HepG2 (cell line): ENCODE results near the gene MICAL3. TPM values are rescaled to one million over a fixed set of nuclear protein-coding genes. Genes with fewer than 3 reads are reported as not detected.

Source experiments
- ATAC-seq: fragments of 200-7000 bp; cut with Tn5 transposase; 3 replicates; pipeline ENCODE4 v1.9.1; 2020; ENCODE audit warnings: mild to moderate bottlenecking, moderate library complexity
- BruUV-seq: library from RNA; stranded (reverse); fragments of 400-500 nt; replicated peaks from 2 replicates; lab custom pipeline; 2021; lab: Mats Ljungman, UMichigan
- CTCF ChIA-PET: fragments of 300-600 bp; formaldehyde crosslinking; extraction: SDS; loops from one replicate; lab custom pipeline; 2021; ENCODE audit warnings: low total read pairs, inconsistent platforms, low intra/inter-chr PET ratio; lab: Yijun Ruan, JAX
- POLR2A ChIA-PET: fragments of 350-600 bp; sonication (Branson Sonifier 250); formaldehyde crosslinking; loops from one replicate; lab custom pipeline; 2020; ENCODE audit warnings: antibody characterized with exemption, inconsistent platforms; lab: Yijun Ruan, JAX
- DNase-seq: peaks from one replicate; pipeline ENCODE4 v3.0.0-alpha.2; 2015; ENCODE audit warnings: low spot score
- FAIRE-seq: peaks from 3 replicates; lab custom pipeline; 2011; peaks lifted over from hg19 to GRCh38; lab: Jason Lieb, UNC
- H2AFZ ChIP-seq: one replicate; pipeline ENCODE4 v1.6.1; 2011; ENCODE audit warnings: low read length, inconsistent platforms
- H3K27ac ChIP-seq: fragments of 300-600 bp; 3 replicates; pipeline ENCODE4 v1.8.0; 2011; ENCODE audit warnings: mixed run types, mild to moderate bottlenecking, mixed read lengths, low read length, inconsistent platforms; ENCODE audit not compliant: insufficient read depth; ENCODE audit errors: extremely low read length
- H3K27me3 ChIP-seq, 2 experiments: fragments of 200-600 bp in 1 of 2; 2 replicates in 1 of 2; 3 replicates in 1 of 2; pipeline versions ENCODE4 v1.6.0 to v1.8.0; 2011; ENCODE audit warnings: low read length in 2 of 2, mild to moderate bottlenecking in 2 of 2, moderate library complexity in 2 of 2, inconsistent platforms in 1 of 2; ENCODE audit not compliant: insufficient read depth in 2 of 2, control insufficient read depth in 1 of 2
- H3K36me3 ChIP-seq, 2 experiments: fragments of 200-600 bp in 1 of 2; replicated peaks in 1 of 2; 2 replicates in 1 of 2; 3 replicates in 1 of 2; pipeline versions ENCODE4 v1.5.1 to v1.8.0; 2011; ENCODE audit warnings: low read length in 2 of 2, inconsistent platforms in 1 of 2; ENCODE audit not compliant: insufficient read depth in 2 of 2, control insufficient read depth in 1 of 2
- H3K4me1 ChIP-seq: 2 replicates; pipeline ENCODE4 v1.5.1; 2012; ENCODE audit warnings: low read length, inconsistent platforms; ENCODE audit not compliant: insufficient read depth
- H3K4me2 ChIP-seq: 2 replicates; pipeline ENCODE4 v1.6.0; 2011; ENCODE audit warnings: low read depth, low read length, inconsistent platforms
- H3K4me3 ChIP-seq, 3 experiments: fragments of 200-600 bp in 1 of 3; sonication (generic), shearing (Covaris generic) in 1 of 3; replicated peaks in 1 of 3; 2 replicates each; pipeline ENCODE4 v1.5.1; 2011 to 2016; ENCODE audit warnings: low read length in 3 of 3, inconsistent platforms in 2 of 3, low read depth in 2 of 3, mild to moderate bottlenecking in 2 of 3, control low read depth in 1 of 3, mixed read lengths in 1 of 3; ENCODE audit not compliant: insufficient read depth in 1 of 3
- H3K79me2 ChIP-seq: one replicate; pipeline ENCODE4 v1.6.1; 2011; ENCODE audit warnings: low read length, inconsistent platforms; ENCODE audit not compliant: insufficient read depth
- H3K9ac ChIP-seq: 2 replicates; pipeline ENCODE4 v1.6.0; 2011; ENCODE audit warnings: mild to moderate bottlenecking, low read depth, low read length, inconsistent platforms; ENCODE audit not compliant: insufficient read depth
- H3K9me3 ChIP-seq: 2 replicates; pipeline ENCODE4 v1.5.1; 2012; ENCODE audit warnings: mild to moderate bottlenecking, low read length
- H4K20me1 ChIP-seq: 2 replicates; pipeline ENCODE4 v1.6.0; 2011; ENCODE audit warnings: inconsistent platforms, mild to moderate bottlenecking, low read length, moderate library complexity; ENCODE audit not compliant: insufficient read depth
- AHDC1 ChIP-seq: sonication (generic); formaldehyde crosslinking; IDR thresholded peaks from 2 replicates; pipeline ENCODE4 v1.5.1; 2020; ENCODE audit warnings: mild to moderate bottlenecking, missing genetic modification reagents, borderline replicate concordance
- KLF13 ChIP-seq: sonication (generic); formaldehyde crosslinking; IDR thresholded peaks from 2 replicates; pipeline ENCODE4 v1.4.0; 2020; ENCODE audit warnings: mild to moderate bottlenecking, missing genetic modification reagents
- USF2 ChIP-seq, 2 experiments: sonication (generic) in 1 of 2; formaldehyde crosslinking in 1 of 2; IDR thresholded peaks; 2 replicates each; pipeline versions ENCODE4 v1.5.1 to v1.6.1; 2011 to 2020; ENCODE audit warnings: borderline replicate concordance in 1 of 2, low read depth in 1 of 2, low read length in 1 of 2, mild to moderate bottlenecking in 1 of 2, missing genetic modification reagents in 1 of 2, moderate library complexity in 1 of 2
- ZNF12 ChIP-seq: sonication (generic); formaldehyde crosslinking; IDR thresholded peaks from 2 replicates; pipeline ENCODE4 v1.5.0; 2020; ENCODE audit warnings: missing genetic modification reagents
- ZNF646 ChIP-seq: sonication (generic); formaldehyde crosslinking; IDR thresholded peaks from 2 replicates; pipeline ENCODE4 v1.9.0; 2021; ENCODE audit warnings: mild to moderate bottlenecking, missing genetic modification reagents
- ZNF777 ChIP-seq: sonication (generic); formaldehyde crosslinking; IDR thresholded peaks from 2 replicates; pipeline ENCODE4 v1.4.0; 2020; ENCODE audit warnings: missing genetic modification reagents
- ZNF790 ChIP-seq: sonication (generic); formaldehyde crosslinking; IDR thresholded peaks from 2 replicates; pipeline ENCODE4 v1.8.0; 2022; ENCODE audit warnings: missing genetic modification reagents, mild to moderate bottlenecking, borderline replicate concordance
- WGBS: methylation state at CpG from one replicate; pipeline ENCODE4 v1.1.6; 2017; ENCODE audit warnings: low lambda C conversion rate; 5-methylcytosine and 5-hydroxymethylcytosine counted together
- in situ Hi-C: cut with HindIII; loops from 2 replicates; pipeline ENCODE4 v1.10.0; 2017; ENCODE audit warnings: low pct_unique_long_range_greater_than_20kb; ENCODE audit not compliant: extremely low pct_ligation_motif_present
- intact Hi-C: fragments of 100-400 bp; cut with micrococcal nuclease; formaldehyde crosslinking; loops from one replicate; pipeline ENCODE4 v1.10.0; 2022; ENCODE audit not compliant: unreplicated experiment
- polyA plus RNA-seq, 8 experiments: library from polyadenylated mRNA; depleted of rRNA in 3 of 8; stranded (reverse) in 7 of 8; unstranded in 1 of 8; fragments of >200 nt; fragmentation: Illumina TruSeq in 4 of 8; extraction: Trizol in 4 of 8; gene quantifications; 2 replicates each; pipeline versions ENCODE4 v1.2.1 to v1.2.3, GENCODE V29; 2011 to 2016; ENCODE audit warnings: low read depth in 4 of 8, missing spikeins in 1 of 8, mixed read lengths in 1 of 8; ENCODE audit not compliant: insufficient read depth in 1 of 8
- total RNA-seq, 5 experiments: library from RNA; depleted of rRNA; stranded (reverse); fragments of >200 nt; fragmentation: Illumina TruSeq; extraction: Trizol; gene quantifications; 2 replicates each; pipeline ENCODE4 v1.2.3, GENCODE V29; 2016; ENCODE audit warnings: low read depth in 1 of 5

MICAL3 gene
- total and polyA plus RNA-seq, 2 of the 13 experiments (the other 11 are each of a cell fraction or from before 2014, with no cell fraction given), result 5.3 to 12.5 TPM

GRCh38 chr22:18029686-18030267 is 5.4 kb upstream of the MICAL3 start:
- CTCF ChIA-PET, result interaction anchor here (0.6 kb wide), 1 partner anchor 180 kb away, joined by 4 read pairs; no protein-coding TSS in a partner anchor
- H3K9me3 ChIP-seq, result no peaks in the 10 kb centered on the region
- H3K4me3 ChIP-seq, result no peak overlapping the region
- POLR2A ChIA-PET, result no interaction called here
- H3K4me2 ChIP-seq, result no peak overlapping the region
- H2AFZ ChIP-seq, result no peak overlapping the region
- H4K20me1 ChIP-seq, result no peaks in the 10 kb centered on the region
- H3K4me1 ChIP-seq, result peaks cover 32% of the 10 kb centered on the region
- ATAC-seq (no peak), DNase-seq (no peak), FAIRE-seq (no peak)
- no peaks in the 10 kb centered on the region for H3K79me2 ChIP-seq
- 0% methylated on average over 2 of the region's 2 CpGs for WGBS
- in situ Hi-C loops (loop anchor here (10.0 kb wide), 2 partner anchors 115 to 195 kb away; no protein-coding TSS in a partner anchor), intact Hi-C loops (no loop called here)
- H3K36me3 ChIP-seq, result no peaks in the 10 kb centered on the region
- peaks cover 0 to 25% of the 10 kb centered on the region in 2 experiments; a peak in 4 of 5 replicates for H3K27me3 ChIP-seq
- H3K9ac ChIP-seq, result no peak overlapping the region
- H3K27ac ChIP-seq, result no peak overlapping the region
- BruUV-seq, result no TSS peak
- no peak for TF ChIP-seq ZNF12 (CRISPR knock-in tag)
- TF ChIP-seq ZNF790, result no peak
- TF ChIP-seq AHDC1 (CRISPR knock-in tag), result no peak
- no peak for TF ChIP-seq USF2 (IDR thresholded peaks at IDR 0.05; ENCODE audit: low read depth, low read length)
- TF ChIP-seq USF2 (CRISPR knock-in tag; IDR thresholded peaks at IDR 0.05; ENCODE audit: borderline replicate concordance), result no peak
- TF ChIP-seq KLF13 (CRISPR knock-in tag), result no peak
- no peak for TF ChIP-seq ZNF777
- no peak for TF ChIP-seq ZNF646 (CRISPR knock-in tag)
